ENCODE data around the gene ZNF804A.
"Not testable (repeated sequence)": the region's sequence is repeated elsewhere in the genome, so short reads cannot be mapped to it uniquely, and the experiment has no call there.

The ZNF804A gene

DNA sequence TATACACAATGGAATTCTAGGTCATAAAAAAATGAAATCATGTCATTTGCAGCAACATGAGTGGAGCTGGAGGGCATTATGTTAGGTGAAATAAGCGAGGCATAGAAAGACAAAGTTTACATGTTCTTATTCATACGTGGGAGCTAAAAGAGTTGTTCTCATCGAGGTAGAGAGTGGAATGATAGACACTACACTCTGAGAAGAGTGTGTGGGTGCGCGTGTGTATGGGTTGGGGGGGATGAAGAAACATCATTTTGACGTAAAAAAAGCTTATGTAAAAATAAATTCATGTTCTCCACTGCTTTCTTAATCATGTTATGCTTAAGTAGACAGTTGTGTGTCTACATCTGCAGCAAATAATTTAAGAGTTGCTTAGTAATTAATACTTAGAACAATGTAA lies 123.6 kb downstream of the ZNF804A start:
- DNase-seq (ENCODE audit: low spot score): peak; percentile 28

DNA sequence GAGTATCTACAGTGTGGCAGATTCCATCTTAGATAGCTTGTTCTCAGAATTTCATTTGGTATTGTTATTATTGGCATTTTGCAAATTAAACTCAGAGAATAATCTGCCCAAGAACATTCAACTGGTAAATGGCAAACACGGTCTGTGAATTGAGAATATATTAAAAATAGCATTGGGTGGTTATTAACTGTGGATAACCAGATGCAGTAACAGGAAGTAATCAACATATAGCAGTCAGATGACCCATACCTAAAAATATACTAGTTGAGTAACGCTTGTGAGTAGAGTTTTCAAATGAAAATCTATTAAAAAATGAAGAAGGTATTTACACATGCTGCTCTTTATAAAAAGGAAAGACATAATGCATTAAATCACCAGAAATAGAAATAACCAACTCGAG lies 129.5 kb downstream of the ZNF804A start:
- DNase-seq (ENCODE audit: low spot score): no peak

DNA sequence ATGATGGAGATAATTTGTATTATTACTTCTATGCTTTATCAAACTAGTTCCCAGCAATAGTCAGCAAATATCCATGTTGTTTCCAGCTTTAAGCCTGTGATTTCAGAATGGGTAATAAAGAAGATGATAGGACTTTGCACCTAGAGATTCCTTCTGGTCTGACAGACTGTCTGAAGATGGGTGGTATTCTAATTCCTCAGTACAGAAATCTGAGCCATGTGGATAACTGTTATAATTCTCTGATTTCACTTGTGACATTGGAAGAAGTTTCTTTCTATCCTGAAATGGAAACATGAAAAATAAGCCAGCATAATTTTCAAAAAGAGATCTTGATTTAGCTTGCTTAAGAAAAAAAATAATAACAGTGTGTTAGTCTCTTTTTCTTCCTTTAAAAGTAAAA lies 130.1 kb downstream of the ZNF804A start:
- DNase-seq (ENCODE audit: low spot score): no peak

DNA sequence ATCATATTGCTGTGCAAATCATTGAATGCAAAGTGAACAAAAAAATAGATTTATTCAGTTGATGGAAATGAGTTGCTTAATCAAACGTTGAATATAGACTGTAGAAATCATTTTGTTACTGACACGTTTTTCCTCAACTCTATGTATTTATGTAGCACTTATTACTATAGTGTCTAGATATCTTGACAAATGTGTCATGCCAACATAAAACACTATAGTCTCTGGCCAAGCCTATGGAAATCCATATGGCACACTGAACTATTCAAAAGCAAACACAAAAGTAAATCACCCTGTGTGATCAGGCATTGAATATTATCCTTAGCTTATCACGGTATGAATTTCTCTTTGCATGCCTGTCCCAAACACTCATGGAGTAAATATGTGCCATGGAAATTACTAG lies 131.3 kb downstream of the ZNF804A start:
- DNase-seq (ENCODE audit: low spot score): no peak

DNA sequence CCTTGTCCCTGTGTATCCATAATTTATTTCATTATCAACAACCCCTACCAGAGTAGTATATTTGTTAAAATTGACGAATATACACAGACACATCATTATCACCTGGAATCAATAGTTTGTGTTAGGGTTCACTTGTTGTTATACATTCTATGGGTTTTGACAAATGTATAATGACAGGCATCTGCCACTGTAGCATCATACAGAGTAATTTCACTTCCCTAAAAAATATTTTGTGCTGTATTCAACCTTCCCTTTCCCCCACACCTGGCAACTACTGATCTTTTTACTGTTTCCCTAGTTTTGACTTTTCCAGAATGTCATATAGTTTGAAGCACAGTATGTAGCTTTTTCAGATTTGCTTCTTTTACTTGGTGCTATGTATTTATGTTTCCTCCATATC lies 132.0 kb downstream of the ZNF804A start:
- DNase-seq (ENCODE audit: low spot score): no peak

DNA sequence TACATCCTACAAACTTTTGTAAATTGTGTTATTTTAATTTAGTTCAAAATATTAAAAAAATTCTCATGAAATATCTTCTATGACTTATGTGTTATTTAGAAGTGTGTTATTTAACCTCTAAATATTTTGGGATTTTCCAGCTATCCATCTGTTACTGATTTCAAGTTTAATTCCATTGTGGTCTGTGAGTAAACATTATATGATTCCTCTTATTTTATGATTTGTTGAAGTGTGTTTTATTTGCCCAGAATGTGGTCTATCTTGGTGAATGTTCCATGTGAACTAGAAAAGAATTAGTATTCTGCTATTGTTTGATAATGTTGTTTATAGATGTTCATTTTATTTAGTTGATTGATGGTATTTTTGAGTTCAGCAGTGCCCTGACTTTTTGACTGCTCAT lies 136.0 kb downstream of the ZNF804A start:
- DNase-seq (ENCODE audit: low spot score): no peak

DNA sequence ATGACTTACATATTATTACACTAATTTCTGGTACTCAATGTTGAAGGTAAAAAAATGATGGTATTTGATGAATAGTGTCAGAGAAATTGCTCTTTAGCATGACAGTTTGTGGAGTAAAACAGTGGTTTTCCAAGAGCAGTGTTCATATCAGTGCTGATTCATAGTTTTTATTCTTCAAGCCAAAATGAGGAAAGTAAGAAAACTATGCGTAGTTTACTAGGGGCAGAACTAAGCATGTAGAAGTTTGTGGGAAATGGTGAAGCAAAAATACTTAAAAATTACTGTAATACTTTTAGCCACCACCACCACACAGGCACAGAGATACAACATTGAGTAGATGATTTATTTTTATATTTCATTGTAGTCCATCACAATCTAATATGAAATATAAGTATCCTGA lies 137.3 kb downstream of the ZNF804A start:
- DNase-seq (ENCODE audit: low spot score): no peak

DNA sequence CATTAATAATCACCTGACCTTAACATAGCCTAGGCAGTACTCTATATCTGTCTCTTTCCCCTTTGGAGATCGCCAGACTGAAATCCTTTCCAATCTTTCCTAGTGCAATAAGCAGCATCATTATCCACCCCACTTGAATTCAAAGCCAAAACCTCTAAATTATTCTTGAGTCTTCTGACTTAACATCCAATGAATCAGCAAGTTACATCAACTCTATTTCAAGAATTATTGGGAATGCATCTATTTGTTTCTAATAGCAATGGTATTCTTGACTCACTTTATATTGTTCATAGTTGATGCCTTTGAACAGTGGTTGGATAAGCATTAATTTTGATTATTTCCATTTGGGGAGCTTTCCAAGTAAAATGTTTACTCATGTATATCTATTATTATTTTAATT lies 144.8 kb downstream of the ZNF804A start:
- no peak for DNase-seq (ENCODE audit: low spot score)

DNA sequence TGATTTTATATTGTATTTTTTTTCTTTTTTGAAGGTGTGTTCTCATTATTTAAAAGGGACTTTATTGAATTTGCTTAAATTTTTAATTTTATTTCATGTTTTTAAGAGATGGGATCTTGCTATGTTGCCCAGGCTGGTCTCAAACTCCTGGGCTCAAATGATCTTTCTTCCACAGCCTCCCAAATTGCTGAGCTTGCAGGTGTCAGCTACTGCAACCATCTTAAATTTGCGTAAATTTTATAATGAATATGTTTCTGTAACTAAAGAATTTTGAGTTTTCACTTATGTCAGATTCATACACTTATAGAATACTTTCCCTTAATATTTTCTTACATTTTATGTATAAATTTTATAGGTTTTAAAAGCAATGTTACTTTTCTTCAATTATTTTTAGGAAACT lies 157.8 kb downstream of the ZNF804A start:
- DNase-seq (ENCODE audit: low spot score): no peak

DNA sequence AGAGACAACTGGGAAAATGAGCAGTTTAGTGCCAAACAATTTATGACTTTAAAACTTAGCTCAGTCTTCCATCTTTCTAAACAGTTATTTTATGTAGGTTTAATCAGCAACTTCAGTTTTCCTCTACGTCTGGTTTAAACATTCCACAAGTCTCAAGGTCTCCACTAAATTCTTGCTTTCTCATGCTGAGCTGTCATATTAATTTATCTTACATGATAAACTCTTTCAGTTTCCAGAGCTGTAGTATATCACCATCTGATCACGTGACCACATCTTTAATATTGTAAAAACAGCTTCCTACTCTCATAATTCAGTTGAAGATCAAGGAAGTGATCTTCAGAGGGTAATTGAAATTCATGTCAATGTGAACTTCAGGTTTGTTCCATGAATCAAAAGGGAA lies 158.6 kb downstream of the ZNF804A start:
- no peak for DNase-seq (ENCODE audit: low spot score)

DNA sequence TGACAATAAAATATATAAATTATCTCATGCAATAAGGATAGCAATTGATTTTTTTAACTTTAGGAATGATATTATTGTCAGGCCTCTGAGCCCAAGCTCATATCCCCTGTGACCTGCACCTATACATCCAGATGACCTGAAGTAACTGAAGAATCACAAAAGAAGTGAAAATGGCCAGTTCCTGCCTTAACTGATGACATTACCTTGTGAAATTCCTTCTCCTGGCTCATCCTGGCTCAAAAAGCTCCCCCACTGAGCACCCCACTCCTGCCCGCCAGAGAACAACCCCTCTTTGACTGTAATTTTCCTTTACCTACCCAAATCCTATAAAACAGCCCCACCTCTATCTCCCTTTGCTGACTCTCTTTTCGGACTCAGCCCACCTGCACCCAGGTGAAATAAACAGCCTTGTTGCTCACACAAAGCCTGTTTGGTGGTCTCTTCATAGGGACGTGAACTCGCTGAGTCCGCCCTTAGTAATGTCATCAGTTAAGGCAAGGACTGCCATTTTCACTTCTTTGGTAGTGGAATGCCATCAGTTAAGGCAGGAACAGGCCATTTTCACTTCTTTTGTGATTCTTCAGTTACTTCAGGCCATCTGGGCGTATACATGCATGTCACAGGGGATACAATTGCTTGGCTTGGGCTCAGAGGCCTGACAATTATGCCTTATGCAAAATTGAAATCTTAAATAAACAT lies 161.4 kb downstream of the ZNF804A start:
- not testable (repeated sequence) for DNase-seq (ENCODE audit: low spot score)

DNA sequence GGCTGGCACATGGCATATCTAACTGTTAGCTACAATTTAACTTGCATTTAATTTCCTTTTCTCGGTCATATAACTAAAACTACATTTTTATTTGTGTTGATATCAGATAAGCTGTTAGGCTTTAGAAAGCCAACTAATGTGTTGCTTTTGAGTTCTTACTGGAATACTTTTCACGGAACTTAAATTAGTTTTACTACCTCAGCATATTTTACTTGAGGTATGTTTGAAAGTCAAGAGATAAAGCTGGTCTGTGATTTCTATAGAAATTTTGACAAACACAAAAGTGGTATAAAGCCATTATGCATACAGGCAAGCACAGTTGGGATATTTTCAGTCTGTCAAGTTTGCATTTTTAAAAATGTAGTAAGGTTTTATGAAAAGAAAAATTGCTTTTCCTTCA lies 162.6 kb downstream of the ZNF804A start:
- no peak for DNase-seq (ENCODE audit: low spot score)

DNA sequence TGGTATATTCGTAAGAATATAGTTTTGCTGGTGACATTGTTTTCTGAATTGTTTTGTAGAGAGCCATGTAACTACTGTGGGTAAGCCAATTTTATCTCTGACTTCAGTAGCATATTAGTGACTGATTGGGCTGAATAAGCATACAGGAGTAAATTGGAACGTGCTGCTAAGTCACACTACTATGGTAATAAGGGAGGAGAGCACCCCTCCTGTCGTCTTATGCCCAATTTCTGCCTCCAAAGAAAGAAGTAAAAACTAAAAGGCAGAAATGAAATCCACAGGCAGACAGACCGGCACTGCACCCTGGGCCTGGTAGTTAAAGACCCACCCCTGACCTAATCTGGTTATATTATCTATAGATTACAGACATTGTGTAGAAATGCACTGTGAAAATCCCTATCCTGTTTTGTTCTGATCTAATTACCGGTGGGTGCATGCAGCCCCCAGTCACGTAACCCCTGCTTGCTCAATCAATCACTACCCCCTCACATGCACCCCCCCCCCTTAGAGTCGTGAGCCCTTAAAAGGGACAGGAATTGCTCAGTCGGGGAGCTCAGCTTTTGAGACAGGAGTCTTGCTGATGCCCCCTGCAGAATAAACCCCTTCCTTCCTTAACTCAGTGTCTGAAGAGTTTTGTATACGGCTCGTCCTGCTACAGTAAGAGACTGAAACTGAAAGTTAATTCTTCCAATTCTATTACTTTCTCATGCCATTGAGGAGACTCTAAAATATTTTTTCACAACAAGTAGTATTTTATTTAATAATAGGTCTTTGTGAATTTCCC lies 167.0 kb downstream of the ZNF804A start:
- DNase-seq (ENCODE audit: low spot score): no peak

DNA sequence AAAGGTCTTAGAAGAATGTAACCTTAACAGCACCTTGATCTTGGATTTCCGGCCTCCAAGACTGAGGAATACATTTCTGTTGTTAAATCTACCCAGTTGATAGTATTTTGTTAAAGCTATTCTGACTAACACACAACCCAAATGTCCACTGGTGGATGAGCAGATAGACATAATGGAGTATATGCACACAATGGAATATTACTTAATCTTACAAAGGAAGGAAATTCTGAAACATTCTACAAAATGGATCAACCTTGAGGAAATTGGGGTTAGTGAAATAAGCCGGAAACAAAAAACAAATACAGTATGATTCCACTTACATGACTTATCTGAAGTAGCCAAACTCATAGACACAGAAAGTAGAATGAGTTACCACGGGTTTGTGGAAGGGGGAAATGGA lies 168.7 kb downstream of the ZNF804A start:
- no peak for DNase-seq (ENCODE audit: low spot score)

DNA sequence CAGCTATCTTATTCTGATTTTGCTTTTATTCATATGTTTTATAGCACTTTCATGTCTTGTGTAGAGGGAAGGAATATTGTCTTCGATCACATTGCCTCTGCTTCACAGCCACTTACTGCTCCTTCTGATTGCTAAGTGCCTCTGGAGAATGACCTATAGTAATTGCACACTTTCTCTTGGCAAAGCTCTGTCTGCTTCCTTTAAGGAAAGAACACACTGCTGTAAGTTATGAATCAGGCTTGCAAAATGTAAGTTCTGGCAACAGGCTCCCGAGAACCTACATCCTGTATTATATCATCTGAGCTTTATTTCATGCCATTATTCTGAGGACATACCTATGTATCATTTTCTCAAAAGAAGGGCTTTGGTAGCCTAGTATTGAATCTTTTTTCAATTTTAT lies 170.7 kb downstream of the ZNF804A start:
- no peak for DNase-seq (ENCODE audit: low spot score)

DNA sequence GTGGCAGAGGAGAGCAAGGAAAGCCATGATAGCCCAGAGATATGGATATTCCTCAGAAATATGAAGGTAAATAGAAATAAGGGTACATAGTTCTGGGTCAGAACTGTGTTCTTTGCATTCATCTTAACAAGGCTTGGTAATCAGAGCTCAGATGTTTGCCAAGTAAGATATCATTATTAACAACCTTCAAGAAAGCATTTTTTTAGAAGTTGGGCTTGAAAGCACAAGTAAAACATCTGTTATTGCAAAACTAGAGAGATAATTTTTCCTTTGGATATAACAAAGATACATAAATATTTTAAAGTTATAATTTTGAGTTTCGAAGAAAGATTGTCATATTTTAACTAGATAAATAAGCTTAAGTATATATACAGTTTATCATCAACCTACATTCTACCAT lies 171.4 kb downstream of the ZNF804A start:
- no peak for DNase-seq (ENCODE audit: low spot score)

DNA sequence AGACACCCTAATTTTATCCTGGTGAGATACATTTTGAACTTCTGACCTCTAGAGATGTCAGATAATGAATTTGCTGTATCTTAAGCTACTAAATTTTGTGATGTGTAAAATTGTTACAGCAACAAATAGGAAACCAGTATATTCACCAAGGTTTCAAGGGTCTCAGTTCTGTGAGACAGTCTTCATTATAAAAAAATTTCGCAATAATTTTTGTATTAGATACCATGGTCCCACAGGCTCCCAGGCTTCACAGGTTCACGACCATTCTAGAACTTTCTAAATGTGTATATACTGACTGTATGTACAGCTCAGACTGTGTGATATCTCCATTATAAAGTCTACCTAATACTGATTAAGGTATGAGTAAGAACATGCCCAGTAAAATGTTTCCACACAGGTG lies 181.4 kb downstream of the ZNF804A start:
- DNase-seq (ENCODE audit: low spot score): no peak

DNA sequence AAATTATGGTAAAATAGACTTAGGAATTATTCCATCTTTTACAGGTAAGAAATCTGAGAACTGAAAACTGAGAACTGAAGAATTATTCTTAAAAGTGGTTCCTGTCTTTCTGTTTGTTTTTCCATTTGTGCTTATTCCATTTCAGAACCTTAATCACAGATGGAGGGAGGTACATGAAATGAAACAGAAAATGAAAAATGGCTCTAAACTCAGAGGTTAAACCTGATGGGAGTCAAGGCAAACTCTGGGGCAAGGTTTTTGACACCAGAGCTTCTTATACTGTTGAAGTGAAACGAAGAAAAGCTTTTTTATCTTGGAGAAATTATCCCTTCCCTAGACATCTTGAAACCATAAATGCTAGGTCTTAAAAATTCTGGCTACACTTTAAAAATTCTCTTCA lies 182.1 kb downstream of the ZNF804A start:
- DNase-seq (ENCODE audit: low spot score): no peak

DNA sequence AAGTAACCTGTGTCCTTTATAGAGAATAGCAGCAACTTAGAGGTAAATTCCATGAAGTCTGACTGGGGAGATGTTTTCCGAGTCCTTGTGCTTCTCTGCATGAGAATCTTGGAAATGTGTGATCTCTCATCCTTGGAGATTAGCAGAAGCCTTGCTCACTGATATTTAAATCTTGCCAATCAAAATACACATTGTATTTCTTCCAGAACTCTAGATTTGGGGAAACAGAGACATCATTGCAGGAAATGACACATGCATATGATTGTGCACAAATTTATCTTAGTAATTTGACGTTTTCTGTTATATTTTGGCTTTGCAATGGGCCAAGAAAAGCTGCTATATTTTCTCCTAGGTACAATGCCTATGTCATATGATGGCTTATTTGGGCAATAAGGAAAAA lies 182.6 kb downstream of the ZNF804A start:
- no peak for DNase-seq (ENCODE audit: low spot score)

DNA sequence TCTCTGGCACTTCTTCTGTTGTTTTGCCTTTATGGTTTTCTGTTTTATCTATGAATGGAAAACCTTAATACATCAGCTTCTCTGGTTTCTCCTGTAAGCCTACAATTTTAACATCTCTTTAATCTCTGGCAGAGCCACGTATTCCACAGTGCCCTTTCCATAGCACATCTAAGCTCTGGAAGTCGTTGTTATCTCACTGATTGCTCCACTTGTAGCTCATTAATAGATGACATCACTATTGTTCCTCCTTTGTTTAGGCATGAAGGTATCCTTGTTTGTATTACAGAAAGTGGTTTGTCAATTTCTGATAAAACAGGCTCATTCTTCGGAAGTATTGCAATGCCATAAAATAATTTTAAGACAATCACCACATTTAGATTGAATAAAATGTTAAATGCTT lies 185.2 kb downstream of the ZNF804A start:
- no peak for DNase-seq (ENCODE audit: low spot score)

DNA sequence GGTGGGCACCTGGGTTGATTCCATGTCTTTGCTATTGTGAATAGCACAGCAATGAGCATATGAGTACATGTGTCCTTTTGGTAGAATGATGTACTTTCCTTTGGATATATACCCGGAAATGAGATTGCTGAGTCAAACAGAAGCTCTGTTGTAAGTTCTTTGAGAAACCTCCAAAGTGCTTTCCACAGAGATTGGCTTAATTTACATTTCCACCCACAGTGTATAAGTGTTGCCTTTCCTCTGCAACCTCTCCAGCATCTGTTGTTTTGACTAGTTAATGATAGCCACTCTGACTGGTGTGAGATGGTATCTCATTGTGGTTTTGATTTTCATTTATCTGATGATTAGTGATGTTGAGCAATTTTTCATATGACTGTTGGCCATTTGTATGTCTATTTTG lies 194.8 kb downstream of the ZNF804A start:
- DNase-seq (ENCODE audit: low spot score): no peak

DNA sequence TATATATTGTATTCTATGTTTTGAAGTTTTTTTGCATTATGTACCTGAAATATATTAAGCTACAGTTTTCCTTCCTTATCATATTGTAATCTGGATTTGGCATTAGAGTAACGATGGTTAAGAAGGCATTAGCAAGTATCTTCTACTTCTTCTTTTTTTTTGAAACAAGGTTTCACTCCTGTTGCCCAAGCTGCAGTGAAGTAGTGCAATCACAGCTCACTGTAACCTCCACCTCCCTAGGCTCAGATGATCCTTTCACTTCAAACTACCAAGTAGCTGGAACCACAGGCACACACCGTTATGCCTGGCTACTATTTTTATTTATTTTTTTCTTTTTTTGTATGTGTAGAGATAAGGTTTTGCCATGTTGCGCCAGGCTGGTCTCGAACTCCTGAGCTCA lies 201.1 kb downstream of the ZNF804A start:
- no peak for DNase-seq (ENCODE audit: low spot score)

DNA sequence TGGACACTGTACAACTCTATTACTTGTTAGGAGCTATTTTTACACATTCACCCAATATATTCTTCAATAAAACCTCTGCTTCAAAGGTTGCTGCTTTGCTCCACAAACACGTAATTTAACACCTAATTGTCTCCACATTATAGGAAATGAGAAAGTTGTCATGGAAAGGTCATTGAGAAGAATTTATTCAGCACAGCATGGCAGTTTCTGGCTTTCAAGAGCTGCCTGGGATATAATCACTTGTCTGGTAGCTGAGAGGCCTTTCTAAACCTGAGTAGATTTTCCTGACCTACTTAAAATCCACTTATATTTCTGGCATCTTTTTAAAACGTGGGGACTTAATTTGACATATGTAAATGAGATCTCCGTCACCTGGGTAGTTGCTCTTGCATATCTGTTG lies 216.1 kb downstream of the ZNF804A start:
- DNase-seq (ENCODE audit: low spot score): peak; percentile 30

DNA sequence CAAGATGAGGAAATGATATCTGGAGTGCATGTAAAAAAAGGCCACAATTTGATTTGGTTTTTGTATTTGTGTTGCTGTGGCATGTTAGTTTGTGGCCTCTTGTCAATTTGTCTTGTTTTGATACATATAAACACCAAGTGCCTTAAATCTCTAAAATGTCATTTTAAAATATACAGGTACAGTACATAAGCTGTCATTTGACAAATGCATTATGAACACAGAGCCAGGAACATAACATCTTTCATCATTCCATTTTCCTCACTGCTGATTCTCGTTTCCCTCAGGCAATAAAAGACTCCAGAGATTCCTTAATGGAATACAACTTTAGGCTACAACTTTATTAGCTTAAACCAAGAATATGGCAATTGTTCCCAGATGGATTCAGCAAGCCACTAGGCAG lies 217.5 kb downstream of the ZNF804A start:
- no peak for DNase-seq (ENCODE audit: low spot score)

All from putamen (tissue), 1 donor.